Caki2 (cell line): ENCODE results near the gene CYP4F22. TPM values are rescaled to one million over a fixed set of nuclear protein-coding genes. Genes with fewer than 3 reads are reported as not detected.
A peak's percentile ranks its signal among the peaks of the same experiment; 100 is the strongest.
"Not testable (repeated sequence)": the region's sequence is repeated elsewhere in the genome, so short reads cannot be mapped to it uniquely, and the experiment has no call there.

Source experiments
- DNase-seq: peaks from one replicate; pipeline ENCODE4 v3.0.0-alpha.2; 2015; ENCODE audit warnings: low read depth
- in situ Hi-C: cut with HindIII; loops from 2 replicates; pipeline ENCODE4 v1.10.0; 2016; ENCODE audit warnings: low sequenced_read_pairs, low pct_unique_long_range_greater_than_20kb, mixed read lengths
- total RNA-seq: library from RNA; depleted of rRNA; stranded (reverse); fragments of >200 nt; shearing (Covaris generic); gene quantifications from 2 replicates; pipeline ENCODE4 v1.2.3, GENCODE V29; 2014; ENCODE audit warnings: low replicate concordance; rRNA removed

Gene CYP4F22
- not detected in 2 replicates for total RNA-seq

DNA sequence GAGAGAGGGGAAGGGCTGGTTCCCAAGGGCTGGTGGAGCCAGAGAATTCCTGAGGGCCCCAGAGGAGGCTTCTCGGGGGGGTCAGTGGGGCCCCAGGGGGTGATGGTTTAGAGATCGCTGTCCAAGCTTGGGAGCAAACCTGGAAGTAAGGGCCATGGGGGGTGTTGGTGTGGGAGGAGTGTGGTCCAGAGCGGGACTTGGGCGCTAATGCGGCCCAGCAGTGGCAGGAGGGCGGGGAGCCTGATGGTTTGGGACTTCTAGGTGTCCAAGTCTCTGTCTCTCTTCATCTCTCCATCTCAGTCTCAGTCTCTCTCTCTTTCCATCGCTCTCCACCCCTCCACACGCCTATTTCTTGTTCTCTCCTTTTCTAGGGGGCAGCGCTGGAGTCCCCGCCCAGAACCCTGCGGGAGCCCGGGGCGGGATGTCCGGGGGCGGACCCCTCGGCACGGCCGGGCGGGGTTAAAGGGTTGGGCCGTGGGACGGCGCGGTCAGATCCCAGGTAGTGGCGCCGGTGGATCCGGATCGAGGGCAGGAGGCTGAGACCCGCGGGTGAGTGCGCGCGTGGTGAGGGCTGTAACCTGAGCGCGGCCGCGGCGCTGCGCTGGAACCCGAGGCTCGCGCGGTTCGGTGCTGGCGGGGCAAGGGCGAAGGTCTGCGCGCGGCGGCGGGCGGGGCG, at the start of gene CYP4F22:
Gene CYP4F22 (plus strand): TSS at position 491 of the 676 bp plus-strand sequence. CDS start 16,812 bp downstream, outside the sequence.
- in situ Hi-C loops, result no loop called here
- no peak for DNase-seq

DNA sequence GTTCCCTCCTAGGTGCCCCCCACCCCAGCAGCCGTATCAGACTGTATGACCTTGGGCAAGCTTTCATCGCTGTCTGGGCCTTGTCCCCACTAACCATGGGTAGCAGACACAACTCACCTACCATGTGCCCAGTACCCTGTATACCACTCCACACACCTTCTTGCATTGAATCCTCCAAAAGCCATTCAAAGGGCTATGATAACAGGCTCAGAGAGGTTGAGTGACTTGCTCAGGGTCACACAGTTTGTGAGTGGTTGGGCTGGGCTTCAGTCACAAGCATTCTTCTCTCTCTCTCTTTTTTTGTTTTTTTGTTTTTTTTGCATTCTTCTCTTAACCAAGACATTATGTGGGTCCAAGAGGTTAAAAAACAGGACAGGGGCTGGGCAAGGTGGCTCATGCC, 46.6 kb upstream of the CYP4F22 start:
- DNase-seq, result no peak
- in situ Hi-C loops, result no loop called here

DNA sequence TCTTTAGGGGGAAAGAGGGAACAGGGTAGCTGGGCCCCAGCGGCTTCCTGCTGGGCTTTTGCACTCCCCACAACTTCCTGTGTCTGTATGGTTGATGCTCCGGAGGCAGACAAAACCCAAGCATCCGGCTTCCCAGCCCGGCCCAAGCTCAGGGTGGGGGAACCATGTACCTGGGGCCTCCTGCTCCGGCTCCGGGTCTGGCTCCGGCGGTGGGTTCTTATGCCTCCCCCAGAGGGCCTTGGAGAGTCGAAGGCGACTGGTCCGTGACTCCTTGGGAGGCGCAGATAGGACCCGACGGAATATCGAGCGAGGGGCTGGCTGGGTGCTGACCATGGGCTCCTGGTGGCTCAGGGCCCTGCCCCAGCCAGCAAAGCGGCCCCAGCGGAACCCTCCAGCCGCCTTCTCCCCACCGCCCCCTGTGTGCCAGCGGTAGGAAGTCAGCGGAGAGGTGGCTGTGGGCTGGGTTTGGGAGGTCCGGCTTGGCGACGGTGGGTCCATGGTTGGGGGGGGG, 44.4 kb upstream of the CYP4F22 start:
- no peak for DNase-seq
- in situ Hi-C loops, result no loop called here

DNA sequence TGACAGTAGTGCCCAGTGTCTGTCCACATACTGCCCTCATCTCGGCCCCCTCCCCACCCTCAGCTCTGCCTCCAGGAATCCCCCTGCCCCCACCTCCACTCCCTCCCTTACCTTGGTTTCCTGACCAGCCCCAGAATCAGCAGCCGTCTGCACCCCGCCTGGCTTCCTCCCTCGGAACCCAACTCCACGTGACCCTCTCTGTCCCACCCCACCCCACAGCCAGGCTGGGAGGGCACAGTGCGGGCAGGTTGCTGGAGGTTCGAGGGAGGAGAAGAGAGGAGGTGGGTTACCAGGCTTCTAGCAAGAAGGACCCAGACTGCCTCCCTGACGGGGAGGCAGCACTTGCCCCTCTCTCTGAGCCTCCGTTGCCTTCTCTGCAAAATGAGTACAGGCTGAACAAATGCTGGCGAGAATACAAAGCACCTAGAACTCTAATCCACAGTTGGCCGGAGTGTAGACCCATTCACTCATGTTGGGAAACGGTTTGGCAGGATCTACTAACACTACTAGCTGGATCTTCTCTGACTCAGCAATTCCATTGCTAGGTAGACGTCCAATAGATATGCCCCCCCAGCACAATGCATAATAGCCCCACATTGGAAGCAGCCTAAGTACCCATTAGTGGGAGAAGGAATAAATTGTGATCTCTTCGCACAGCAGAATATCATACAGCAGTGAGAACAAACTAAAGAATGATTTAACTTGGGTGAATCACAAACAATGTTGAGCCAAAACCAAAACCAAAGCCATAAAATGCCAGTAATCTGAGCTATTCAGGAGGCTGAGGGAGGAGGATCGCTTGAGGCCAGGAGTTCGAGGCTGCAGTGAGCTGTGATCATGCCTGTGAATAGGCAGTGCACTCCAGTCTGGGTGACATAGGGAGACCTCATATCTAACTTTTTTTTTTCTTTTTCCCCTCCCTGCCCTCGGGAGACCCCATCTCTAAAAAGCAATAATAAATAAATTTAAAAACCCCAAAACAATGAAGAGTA, 43.6 kb upstream of the CYP4F22 start, which contains the start of gene RASAL3:
Gene RASAL3 (minus strand): TSS at position 151 of the 992 bp plus-strand sequence. CDS start 186 bp downstream, outside the sequence.
- no peak for DNase-seq

DNA sequence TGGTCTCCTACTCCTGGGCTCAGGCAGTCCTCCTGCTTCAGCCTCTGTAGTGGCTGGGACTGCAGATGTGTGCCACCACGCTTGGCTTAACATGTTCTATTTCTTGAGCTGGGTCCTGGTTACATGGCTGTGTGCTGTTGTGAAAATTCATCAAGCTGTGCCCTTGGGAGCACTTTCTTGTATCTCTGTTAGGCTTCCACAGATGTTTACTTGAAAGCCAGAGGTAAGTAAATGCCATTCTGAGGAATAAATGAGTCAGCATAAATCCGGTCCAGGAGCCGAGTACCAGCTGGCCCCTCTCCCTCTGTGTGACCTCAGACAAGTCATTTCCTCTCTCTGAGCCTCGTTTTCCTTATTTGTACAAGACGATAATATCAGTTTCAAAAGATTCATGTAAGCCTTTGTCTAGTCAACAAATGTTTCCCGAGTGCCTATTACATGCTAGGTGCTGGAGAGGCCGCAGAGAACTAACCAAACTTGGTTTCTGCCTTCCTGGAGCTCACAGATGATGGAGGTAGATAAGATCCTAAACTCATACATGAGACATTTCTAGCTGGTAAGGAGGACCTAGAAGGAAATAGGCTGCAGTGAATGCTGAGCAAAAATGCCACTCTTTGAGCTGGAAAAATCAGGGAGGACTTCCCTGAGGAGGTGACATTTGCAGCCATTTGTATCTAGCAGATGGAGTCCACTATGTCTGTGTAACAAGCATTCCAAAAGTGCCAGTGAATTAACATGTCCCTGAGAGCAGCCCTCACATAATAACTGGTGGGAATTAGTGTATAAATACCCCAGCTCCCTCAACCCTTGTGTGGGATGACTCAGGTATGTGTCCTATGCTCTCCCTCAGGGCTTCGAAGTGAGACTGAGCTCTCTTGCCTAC, 41.2 kb upstream of the CYP4F22 start:
- peak; percentile 29 for DNase-seq

More for the DNA sequence above, 43.6 kb upstream of the CYP4F22 start, which contains the start of gene RASAL3:
- in situ Hi-C loops, result no loop called here

DNA sequence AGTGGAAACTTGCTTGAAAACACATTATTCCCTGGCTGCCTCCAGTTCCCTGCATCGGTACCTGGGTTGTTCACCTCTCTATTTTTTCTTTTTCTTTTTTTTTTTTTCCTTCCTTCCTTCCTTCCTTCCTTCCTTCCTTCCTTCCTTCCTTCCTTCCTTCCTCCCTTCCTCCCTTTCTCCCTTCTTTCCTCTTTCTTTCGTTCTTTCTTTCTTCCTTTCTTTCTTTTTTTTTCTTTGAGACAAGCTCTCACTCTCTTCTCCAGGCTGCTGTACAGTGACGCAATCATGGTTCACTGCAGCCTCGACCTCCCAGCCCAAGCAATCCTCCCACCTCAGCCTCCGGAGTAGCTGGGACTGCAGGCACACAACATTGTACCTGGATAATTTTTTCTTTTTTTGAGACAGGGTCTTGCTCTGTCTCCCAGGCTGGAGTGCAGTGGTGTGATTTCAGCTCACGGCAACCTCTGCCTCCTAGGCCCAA, 40.6 kb upstream of the CYP4F22 start:
- in situ Hi-C loops, result no loop called here

More for the DNA sequence above, 41.2 kb upstream of the CYP4F22 start:
- in situ Hi-C loops, result no loop called here

DNA sequence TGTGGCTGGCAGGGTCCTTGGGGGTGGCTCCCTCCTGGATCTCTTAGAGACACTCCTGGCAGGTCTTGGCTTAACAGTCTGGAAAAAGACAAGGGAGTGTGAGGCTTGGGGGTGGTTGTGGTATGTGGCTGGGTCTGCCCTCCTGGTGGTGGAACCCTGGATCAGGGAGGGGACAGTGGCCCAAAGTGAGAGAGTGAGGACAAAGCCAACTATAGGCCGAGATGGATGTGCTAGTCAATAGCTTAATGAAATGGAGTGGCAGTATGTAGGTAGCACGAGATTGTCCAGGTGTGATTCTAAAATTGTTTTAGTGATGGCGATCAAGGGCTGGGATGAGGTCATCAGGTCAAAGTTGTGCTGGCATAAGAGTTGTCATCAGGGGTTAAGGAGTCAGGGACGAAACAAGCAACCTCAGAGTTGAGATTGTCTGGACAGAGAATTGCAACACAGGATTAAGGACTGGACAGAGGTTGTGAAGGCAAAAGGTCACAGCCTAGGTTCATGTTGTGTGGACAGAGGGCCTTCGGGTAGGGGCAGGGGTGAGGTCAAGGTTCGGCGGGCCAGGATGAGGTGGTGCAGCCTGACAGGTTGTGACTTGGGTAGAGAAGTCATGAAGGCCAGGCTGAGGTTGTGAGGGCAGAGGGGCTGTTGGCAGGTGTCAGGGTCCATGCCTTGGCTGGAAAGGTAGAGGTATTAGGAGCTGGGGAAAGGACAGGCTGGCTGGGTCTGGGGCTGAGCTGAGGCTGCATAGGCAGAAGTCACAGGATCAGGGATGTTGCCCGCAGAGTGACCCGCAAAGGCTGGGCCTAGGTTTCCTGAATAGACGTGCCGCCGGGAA, 39.4 kb upstream of the CYP4F22 start:
- in situ Hi-C loops, result no loop called here
- no peak for DNase-seq

More for the DNA sequence above, 40.6 kb upstream of the CYP4F22 start:
- DNase-seq, result no peak

DNA sequence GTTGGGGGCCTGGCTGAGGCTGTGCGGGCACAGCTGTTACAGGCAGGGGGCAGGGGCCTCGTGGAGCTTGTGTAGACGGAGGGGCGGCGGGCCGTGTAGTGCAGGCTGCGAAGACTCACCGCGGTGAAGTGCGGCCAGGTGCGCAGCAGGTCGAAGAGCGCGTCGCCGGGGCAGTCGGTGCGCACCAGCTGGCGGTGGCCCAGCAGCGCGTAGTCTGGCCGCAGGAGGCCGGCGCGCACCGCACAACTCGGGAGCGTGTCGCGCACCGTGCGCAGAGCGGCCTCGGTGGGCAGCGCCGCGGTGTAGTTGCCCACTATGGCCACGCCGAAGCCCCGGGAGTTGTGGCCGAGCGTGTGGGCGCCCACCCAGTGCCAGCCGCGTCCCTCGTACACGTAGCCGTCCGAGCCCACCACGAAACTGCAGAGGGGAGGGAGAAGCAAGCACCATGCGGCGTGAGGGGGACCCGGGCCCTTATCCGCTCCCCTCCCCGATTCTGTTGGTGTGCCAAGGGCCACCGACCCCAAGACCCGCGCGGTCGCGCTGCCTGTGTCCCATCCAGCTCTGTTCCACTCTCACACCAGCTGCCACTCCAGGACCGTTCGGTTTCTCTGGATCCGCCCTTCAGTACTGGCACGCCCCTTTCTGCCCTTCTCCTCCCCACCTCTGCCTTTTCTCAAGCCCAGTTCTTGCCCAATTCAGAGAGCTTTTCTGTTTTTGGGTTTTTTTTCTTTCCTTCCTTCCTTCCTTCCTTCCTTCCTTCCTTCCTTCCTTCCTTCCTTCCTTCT, 38.6 kb upstream of the CYP4F22 start:
- in situ Hi-C loops, result no loop called here

DNA sequence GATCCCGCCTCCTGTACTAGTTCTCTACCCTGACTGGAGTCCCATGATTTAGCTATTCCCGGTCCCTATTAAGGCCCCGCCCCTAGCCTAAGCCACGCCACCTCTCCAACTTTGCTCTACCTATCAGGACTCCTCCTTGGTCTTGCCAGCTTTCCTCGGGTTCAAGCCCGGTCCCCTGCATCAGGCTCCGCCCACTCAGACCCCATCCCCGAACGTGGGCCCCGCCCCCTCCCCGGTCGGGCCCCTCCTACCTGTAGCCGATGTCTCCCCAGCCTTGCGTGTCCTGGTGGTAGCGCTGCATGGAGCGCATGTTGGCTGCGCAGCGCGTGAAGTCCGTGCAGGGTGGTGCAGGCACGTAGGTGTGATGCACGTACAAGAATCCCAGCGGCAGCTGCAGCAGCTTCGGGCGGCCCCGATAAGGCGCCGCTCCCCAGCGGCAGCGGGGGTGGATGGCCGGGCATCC, 36.7 kb upstream of the CYP4F22 start:
- in situ Hi-C loops, result no loop called here

More for the DNA sequence above, 38.6 kb upstream of the CYP4F22 start:
- no peak for DNase-seq

DNA sequence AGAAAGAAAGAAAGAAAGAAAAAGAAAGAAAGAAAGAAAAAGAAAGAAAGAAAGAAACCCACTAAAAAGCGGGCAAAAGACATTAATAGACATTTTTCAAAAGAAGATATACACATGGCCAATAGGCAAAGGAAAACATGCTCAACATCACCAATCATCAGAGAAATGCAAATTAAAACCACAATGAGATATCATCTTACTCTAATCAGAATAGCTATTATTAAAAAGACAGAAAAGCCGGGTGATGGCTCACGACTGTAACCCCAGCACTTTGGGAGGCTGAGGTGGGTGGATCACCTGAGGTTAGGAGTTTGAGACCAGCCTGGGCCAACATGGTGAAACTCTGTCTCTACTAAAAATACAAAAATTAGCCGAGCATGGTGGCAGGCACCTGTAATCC, 34.5 kb upstream of the CYP4F22 start:
- in situ Hi-C loops, DNase-seq: not testable (repeated sequence)

More for the DNA sequence above, 36.7 kb upstream of the CYP4F22 start:
- DNase-seq, result no peak

DNA sequence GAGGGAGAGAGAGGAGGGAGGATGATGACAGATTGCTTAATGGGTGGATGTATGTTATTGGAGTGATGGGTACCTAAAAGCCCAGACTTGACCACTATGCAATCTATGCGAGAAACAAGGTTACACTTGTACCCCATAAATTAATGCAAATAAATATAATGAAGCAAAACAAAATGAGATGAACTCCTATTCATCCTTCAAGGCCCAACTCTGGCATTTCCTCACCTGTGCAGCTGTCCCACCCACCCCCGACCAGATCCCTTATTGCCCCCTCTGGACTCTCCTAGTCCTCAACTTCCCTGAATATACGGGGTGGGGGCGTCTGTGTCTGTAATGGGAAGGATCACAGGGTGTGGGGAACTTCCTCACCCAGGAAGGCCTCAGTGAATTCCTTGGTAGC, 33.2 kb upstream of the CYP4F22 start:
- DNase-seq, result no peak
- in situ Hi-C loops, result no loop called here

DNA sequence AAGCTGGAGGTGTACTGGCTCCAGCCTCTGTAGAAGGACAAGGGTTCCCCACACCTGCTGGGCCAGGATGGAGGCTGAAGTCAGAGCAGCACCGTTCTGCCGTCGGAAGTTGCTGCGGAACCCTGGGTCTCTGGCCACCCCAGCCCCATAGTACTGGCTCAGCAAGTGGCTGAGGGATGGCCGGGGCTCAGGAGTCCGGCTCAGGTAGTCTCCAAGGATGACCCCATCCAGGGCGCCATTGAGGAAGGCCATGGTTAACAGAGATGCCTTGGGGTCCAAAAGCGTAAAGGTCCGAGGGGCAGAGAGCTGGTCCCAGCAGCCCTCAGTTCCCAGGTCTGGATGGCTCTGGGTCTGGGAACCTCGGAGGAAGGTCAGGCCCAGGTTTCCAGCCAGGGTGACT, 32.7 kb upstream of the CYP4F22 start:
- no peak for DNase-seq
- in situ Hi-C loops, result no loop called here

DNA sequence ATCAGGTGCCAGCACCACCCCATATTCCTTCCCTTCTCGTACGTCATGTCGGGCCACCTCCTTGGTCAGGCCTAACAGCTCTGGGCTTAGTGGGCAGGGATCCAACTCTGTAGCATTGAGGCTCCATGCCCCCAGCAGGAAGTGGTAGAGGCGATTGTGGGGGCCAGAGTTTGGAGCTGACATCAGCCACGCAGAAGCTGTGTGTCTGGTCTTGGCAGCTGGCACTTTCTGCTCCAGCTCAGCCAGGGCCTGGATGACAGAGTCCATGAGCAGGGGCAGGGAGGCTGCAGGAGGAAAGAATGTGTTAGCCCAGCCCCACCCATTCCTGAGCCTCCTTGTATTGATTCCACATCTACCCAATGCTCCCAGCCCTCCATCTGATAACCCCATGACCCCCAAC, 32.0 kb upstream of the CYP4F22 start:
- no peak for DNase-seq
- in situ Hi-C loops, result no loop called here

DNA sequence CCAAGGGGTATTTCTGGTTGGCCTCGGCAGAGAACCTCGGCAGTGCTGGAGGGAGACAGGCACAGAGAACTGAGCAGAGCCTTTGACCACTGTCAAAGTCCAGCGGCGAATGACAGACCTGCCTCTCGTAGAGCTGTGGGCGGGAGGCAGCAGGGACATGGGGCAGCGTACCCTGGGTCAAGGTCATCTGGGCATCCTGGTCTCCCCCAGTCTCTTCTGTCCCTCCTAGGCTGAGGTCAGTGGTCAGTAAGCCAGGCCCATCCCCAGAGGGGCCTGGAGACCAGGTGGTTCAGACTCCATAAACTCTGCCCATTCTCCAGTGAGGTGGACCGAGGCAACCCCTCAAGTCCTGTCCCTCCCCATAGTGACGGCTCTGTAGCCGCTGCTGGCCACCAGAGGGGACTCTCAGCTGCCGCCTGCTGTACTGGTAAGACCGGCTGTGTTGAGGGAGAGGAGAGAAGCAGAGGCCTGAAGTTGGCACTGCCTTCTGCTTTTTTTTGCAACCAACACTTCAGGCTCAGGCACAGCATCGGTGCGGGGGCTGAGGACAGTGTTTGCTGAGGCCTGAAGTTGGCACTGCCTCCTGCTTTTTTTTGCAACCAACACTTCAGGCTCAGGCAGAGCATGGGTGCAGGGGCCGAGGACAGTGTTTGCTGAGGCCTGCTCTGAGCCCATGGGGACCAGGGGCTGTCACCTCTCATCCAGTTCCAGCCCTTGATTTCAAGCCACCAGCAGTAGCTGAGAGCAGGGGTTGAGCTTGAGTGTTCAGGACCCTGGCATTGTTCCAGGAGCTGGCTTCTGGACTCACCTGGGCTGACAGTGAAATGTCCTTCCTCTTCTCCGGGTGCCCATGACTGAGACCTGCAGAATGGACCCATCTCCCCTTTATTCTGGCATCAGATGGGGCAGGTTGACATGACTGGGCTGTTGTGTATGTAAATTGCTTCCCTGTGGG, 28.7 kb upstream of the CYP4F22 start, which contains the start of gene PGLYRP2:
Gene PGLYRP2 (minus strand): TSS at position 111 of the 955 bp plus-strand sequence. CDS start 130 bp downstream, outside the sequence.
- in situ Hi-C loops, result no loop called here
- no peak for DNase-seq

DNA sequence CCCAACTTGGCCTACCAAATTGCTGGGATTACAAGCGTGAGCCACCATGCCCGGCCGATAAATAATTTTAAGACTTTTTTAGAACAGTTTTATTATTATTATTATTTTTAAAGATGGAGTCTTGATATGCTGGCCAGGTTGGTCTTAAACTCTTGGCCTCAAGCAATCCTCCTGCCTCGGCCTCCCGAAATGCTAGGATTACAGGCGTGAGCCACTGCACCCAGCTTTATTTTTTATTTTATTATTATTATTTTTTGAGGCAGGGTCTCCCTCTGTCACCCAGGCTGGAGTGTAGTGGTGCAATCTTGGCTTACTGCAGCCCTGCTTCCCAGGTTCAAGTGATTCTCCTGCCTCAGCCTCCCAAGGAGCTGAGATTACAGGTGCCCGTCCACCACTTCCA, 27.3 kb upstream of the CYP4F22 start:
- DNase-seq, in situ Hi-C loops: not testable (repeated sequence)
